GM12865 (cell line): Measurements from ENCODE around the gene GNG2.

Source experiments
- DNase-seq: peaks from one replicate; pipeline ENCODE4 v3.0.0; 2010; ENCODE audit warnings: low read depth
- H3K4me3 ChIP-seq: 2 replicates; pipeline ENCODE4 v1.5.1; 2011; ENCODE audit warnings: mild to moderate bottlenecking, low read depth, low read length, control low read depth
- TF ChIP-seq, protein P1 (sequence below): IDR thresholded peaks from 2 replicates; pipeline ENCODE4 v1.5.1; 2011; ENCODE audit warnings: low read length, control low read depth, low read depth, inconsistent platforms; ENCODE audit not compliant: insufficient read depth; ENCODE audit errors: missing control alignments

The GNG2 gene

DNA sequence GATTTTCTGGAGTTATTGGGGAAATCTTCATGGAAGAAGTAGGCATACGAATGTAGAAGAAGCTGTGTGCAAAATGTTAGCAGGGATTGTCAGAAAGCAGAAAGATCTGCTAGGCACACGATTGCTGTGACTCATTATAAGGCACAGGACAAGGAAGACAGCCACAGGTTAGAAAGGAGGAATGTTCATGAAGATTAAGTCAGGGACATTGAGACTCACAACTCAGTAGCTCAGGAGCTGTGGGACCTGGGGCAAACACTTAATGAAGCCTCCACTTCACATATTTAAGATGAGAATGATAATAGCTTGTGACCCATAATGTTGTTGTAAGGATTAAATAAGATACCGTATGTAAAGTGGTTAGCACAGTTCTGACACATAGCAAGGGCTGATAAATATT is 102.3 kb downstream of the GNG2 start:
- TF ChIP-seq, protein P1, sequence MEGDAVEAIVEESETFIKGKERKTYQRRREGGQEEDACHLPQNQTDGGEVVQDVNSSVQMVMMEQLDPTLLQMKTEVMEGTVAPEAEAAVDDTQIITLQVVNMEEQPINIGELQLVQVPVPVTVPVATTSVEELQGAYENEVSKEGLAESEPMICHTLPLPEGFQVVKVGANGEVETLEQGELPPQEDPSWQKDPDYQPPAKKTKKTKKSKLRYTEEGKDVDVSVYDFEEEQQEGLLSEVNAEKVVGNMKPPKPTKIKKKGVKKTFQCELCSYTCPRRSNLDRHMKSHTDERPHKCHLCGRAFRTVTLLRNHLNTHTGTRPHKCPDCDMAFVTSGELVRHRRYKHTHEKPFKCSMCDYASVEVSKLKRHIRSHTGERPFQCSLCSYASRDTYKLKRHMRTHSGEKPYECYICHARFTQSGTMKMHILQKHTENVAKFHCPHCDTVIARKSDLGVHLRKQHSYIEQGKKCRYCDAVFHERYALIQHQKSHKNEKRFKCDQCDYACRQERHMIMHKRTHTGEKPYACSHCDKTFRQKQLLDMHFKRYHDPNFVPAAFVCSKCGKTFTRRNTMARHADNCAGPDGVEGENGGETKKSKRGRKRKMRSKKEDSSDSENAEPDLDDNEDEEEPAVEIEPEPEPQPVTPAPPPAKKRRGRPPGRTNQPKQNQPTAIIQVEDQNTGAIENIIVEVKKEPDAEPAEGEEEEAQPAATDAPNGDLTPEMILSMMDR = no peak
- DNase-seq = no peak

DNA sequence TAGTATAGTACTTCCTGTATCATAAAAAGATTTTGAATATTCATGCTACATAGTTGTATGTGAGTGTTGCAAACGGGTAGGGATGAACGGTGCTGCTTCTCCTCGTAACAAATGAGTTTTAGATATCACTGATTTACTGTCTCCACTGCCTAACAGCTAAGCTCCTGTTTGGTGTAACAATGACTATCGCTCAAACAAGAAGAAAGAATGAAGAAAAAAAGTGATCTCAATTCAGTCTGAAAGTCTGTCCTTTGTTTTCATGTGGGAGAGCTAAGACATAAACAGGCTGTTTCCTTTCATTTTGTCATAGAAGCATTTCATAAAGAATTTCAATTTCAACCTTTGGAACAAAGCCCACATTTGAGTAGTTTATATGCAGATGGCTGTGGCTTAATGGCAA is 102.9 kb downstream of the GNG2 start:
- no peak overlapping the region for H3K4me3 ChIP-seq
- TF ChIP-seq, protein P1 = no peak
- DNase-seq = no peak

More for the DNA sequence above, 102.3 kb downstream of the GNG2 start:
- H3K4me3 ChIP-seq = no peak overlapping the region

DNA sequence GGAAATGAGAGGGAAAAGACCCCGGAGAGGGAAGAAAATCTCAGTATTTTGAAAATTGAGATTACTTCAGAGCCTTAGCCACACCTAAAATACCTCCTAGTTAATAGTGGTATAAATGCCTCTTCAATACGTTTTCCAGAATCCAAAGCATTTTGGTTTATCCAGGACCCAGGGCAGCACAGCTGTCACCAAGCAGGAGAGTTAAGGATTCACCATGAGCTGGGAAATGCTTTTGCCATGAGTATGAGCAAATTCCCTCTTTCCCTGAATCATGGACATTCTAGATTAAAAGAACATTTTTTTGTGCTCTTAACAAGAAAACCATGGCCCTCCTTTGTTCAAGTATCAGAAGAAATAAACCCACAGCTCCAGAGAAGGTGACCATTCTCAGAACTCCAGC is 107.1 kb downstream of the GNG2 start:
- TF ChIP-seq, protein P1 = no peak
- no peak overlapping the region for H3K4me3 ChIP-seq
- DNase-seq = no peak

DNA sequence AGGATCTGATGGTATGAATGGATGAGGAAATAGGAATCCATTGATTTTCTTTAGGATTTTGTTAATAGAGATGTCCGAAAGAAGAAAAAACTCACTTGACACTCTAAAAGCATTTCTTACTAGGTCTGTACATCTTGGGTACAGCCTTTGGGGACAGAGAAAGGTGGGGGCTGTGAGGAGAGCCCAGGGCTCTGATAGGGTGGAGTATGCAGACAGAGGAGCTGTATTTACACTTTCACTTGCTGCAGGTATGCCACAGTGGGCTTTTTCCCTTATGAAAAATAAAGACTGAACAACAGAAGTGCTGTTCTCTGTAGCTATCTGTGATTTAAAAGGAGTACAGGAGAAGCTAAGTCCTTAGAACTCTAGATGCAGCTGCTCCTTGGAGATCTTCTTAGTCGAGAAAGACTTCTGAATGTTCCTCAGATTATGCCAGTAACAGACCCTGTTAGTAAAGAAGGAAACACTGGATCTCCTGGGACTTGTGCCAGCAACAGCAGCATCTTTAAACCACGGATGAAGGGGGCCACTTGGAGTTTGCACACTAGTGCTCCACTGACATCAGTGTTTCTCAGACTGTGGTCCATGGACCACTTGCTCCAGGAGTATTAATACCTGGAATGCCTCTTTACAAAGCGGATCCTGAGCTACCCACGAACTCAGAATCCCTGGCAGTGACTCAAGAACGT is 109.6 kb downstream of the GNG2 start:
- TF ChIP-seq, protein P1 = no peak
- H3K4me3 ChIP-seq = no peak overlapping the region
- DNase-seq = no peak

DNA sequence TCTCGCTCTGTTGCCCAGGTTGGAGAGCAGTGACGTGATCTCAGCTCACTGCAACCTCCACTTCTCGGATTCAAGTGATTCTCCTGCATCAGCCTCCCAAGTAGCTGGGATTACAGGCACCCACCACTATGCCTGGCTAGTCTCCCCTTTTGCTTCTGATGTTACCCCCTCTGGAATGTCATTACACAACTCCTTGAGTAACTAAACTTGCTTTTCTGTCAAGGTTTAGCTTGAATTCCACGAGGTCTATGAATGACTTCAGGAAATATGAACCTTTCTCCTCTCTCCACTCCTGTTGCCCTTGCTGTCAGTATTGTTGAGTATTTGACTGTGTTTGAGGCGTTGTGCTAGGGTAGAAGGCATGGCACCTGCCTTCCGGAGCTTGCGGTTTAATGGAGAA is 112.2 kb downstream of the GNG2 start:
- H3K4me3 ChIP-seq = no peak overlapping the region
- DNase-seq = no peak
- TF ChIP-seq, protein P1 = no peak

DNA sequence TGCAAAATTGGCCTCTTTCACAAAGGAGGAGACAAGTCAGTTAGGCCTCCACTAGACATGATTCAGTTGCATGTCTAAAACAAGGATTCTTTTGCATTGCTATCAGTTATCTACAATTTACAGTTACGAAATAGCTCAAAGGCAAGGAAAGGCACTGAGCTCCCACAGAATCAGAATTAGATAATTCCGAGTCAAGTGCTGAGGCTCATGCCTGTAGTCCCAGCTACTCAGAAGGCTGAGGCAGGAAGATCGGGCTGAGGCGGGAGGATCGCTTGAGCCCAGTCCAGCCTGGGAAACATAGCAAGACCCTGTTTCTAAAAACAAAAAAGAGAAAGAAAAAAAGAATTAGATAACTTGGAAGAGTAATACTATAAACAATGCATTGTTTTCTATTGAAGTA is 116.7 kb downstream of the GNG2 start:
- DNase-seq = no peak
- TF ChIP-seq, protein P1 = no peak
- H3K4me3 ChIP-seq = no peak overlapping the region

DNA sequence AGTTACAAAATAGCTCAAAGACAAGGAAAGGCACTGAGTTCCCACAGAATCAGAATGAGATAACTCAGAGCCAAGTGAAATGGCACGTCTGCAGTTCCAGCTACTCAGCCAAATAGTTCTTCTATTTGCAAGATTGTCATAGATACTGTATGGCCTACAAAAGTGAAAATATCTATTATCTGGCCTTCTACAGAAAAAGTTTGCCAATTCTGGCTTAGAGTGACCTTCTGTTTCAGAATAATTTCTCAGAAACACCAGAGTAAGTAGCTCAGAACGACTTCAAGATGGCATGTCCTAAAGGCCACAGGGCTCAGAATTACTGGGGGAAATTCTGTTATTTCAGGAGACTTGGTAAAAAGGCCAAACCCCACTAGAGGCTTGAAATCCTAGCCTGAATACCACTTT is 118.3 kb downstream of the GNG2 start:
- no peak overlapping the region for H3K4me3 ChIP-seq
- no peak for DNase-seq

More for the DNA sequence above, 118.3 kb downstream of the GNG2 start:
- TF ChIP-seq, protein P1 = no peak
